ENCODE data around the gene NFATC2.
"Not testable (repeated sequence)": the region's sequence is repeated elsewhere in the genome, so short reads cannot be mapped to it uniquely, and the experiment has no call there.

Gene NFATC2

DNA sequence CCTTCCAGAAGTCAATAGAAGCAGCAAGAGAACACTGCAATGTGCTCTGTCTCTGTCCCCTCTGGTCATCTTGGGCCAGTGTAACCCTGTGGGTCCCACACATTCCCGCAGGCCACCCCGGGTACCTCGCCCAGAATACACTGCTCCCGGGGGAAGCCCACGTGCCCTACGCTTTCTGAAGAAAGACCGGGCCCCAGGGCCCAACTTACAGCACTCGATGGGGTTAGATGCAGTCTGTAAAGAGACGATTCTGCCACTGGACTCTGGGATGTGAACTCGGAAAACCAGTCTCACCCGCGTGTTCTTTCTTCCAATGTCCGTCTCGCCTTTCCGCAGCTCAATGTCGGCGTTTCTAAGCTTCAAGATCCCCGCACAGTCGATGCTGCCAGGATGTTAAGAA lies 68.7 kb downstream of the NFATC2 start:
- no peak for DNase-seq (ENCODE audit: low read depth in 3 of 3)

GRCh38 chr20:51473256-51473655 lies 69.3 kb downstream of the NFATC2 start:
- no peak for DNase-seq (ENCODE audit: low read depth in 3 of 3)

DNA sequence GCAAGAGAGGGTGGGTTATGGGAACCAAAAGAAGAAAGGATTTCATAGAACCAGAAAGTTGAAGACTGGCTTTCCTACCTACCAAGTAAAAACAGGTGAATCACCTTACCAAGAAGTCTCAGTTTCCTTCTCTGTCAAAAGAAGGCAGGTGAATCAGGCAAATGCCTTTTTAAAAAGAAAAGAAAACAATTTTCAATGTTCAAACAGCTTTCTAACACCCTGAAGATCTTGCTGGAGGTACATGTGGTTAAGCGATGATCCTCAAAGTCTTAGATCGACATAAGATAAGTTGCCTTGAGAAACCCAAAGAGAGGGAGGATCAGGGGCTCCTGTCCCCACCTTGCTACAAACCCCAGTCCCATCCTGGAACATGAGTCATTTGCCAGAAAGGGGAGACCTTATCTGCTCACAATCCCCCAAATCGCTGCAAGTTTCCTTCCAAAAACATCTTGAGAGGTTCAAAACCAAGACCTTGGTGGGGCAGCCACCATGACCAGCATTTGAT lies 71.6 kb downstream of the NFATC2 start:
- no peak for DNase-seq (ENCODE audit: low read depth in 3 of 3)

- DNase-seq (ENCODE audit: low read depth in 3 of 3) = no peak
These were observed 72.1 kb downstream of the NFATC2 start for GRCh38 chr20:51470499-51470820.

DNA sequence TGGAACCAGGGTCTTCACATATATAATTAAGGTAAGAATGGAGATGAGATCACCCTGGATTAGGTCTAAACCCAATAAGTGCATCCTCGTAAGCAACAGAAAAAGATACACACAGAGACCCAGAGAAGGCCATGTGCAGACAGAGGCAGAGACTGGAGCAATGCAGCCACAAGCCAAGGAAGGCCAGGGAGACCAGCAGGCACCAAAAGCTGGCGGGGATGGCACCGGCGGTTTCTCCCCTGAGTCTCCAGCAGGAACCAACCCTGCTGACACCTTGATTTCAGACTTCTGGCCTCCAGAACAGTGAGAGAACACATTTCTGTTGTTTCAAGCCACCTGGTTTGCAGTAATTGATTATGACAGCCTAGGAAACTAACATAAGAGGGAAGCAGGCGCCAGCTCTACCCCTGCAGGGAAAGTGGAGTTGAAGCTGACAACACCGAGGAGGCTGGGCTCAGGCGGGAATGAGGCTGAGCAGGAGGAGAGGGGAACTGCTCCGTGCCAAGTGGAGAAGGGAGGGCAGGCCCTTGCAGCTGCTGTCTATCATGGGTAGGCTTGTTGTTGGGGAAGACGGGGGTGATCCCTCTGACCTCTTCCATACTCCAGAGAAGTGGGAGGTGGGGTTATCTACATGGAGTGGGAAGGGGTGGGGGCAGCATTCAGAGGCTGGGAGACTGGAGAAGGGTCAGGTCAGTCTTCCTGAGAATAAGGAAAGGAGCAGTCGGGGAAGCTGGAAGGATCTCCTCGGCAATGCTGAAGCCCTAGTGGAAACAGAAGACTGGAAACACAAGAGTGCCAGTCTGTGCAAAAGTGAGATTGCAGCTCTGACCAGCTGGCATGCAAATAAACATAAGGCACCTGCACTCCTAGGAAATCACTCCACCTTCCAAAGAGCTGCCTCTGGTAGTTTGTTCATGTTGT lies 72.7 kb downstream of the NFATC2 start:
- no peak for DNase-seq (ENCODE audit: low read depth in 3 of 3)

DNA sequence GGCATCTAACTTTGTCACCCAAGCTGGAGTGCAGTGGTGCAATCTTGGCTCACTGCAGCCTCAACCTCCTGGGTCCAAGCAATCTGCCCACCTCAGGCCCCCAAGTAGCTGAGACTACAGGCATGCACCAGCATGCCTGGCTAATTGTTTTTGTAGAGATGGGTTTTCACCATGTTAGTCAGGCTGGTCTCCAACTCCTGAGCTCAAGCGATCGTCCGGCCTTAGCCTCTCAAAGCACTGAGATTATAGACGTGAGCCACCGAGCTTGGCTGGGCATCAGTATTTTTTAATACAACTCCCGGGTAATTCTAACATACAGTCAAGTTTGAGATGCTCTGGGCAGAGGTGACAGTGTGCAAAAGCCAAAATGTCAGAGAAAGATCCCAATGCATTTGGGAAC lies 73.5 kb downstream of the NFATC2 start:
- DNase-seq (ENCODE audit: low read depth in 3 of 3) = no peak

GRCh38 chr20:51468636-51469035 lies 73.9 kb downstream of the NFATC2 start:
- no peak for DNase-seq (ENCODE audit: low read depth in 3 of 3)

DNA sequence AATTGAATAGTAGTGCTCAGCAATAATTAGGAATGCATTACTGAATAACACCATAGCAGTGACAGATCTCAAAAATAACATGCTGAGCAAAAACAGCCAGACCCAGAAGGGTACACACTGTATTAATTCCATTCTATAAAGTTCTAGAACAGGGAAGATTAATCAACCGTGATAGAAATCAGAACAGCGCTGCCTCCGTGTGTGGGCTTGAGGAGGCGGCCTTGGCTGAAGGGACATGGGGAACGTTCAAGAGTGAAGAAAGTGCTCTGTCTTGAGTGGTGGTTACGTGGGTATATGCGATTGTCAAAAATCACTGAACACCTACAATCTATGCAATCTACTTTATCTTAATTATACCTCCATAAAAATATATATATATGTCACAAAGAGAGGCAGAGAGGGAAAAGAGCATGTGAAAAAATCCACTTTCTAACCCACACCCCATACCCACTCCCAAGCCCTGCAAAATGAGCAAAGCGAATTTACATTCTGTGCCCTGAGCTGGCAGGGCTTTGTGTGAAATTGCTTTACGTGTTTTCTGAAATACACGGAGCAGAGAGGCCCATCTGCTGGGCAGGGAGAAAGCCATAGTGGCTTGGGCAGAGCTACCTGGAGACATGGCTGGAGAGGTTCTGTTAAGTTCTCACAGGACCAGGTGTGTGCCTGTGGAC lies 74.4 kb downstream of the NFATC2 start:
- DNase-seq (ENCODE audit: low read depth in 3 of 3) = no peak

- no peak for DNase-seq (ENCODE audit: low read depth in 3 of 3)
These were observed 78.5 kb downstream of the NFATC2 start for GRCh38 chr20:51463998-51464397.

GRCh38 chr20:51463560-51463959 lies 79.0 kb downstream of the NFATC2 start:
- DNase-seq (ENCODE audit: low read depth in 3 of 3) = no peak

DNA sequence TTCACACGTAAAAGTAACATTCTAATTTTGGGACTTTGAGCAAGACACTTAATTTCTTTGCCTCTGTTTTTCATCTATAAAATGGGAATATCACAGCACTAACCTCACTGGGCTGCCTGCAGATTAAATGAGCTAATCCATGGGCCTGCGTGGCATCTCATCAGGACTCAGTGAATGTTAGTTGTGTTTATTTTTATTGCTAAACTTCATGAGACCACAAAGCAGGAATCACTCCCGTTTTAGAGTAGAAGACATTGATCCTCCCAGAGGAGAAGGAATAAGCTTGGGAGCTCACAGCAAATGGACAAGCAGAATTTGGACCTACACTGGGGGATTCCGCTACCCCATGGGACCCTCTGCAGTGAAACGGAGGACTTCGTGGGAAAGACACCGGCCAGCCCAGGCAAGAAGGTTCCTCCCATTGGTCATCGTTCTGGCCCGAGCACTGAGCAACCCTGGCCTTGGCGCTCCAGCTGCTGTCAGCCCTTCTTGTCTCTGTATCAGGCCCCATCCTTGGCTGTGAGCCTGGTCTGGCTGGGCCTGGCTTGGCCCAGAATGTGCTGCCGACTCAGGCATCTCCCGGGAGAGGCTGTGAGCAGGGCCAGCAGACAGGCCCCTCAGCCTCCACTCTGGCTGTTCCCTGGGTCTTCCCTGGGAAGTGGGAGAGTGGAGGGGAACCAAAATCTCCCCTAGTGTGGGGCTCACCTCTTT lies 79.8 kb downstream of the NFATC2 start:
- no peak for DNase-seq (ENCODE audit: low read depth in 3 of 3)

- not testable (repeated sequence) for DNase-seq (ENCODE audit: low read depth in 3 of 3)
These were observed 80.7 kb downstream of the NFATC2 start for GRCh38 chr20:51461846-51462245.

DNA sequence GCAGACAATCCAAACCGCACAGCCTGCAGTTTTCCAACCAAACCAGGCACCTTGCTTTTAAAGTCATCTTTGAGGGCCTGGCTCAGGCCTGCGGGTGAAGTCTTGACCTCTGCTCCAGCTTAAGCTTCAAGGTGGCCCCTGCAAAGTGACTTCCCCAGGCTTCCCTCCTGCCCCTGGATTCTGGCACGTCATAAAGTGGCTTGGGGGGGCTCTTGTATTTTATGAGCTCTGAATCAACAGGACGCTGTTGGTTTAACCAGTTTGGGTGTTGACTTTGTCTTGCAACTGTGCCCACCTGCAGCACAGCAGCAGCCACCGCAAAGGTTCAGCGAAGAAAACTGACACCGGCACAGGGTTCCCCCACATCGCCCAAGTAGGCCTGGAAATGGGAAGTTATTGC lies 81.2 kb downstream of the NFATC2 start:
- DNase-seq (ENCODE audit: low read depth in 3 of 3) = no peak

DNA sequence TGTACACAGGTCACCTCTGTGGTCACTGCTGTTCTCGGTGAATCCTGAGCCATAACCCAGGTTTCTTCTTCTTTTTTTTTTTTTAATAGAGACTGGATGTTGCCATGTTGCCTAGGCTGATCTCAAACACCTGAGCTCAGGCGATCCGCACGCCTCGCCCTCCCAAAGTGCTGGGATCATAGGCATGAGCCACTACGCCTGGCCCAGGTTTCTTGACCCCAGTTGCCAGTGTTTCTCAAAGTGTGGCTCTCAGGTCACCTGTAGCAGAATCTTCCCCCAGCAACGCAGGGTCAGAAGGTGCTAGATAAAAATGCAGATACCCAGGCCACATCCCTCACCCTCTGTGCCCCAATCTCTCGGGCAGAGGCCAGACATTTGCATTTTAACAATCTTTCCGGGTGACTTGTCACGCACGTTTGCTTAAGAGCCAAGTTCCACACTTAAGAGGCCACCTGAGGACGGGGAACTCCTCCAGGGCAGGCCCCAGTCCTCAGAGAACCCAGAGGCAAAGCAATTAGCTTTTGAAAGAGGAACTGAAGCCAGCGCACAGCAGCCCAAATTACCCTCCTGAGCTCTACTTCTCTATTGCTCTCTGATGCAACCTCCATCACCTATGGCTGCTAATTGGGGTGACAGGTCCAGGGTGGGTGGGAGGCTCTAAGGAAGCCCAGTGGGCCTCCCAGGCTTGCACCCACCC lies 81.8 kb downstream of the NFATC2 start:
- DNase-seq (ENCODE audit: low read depth in 3 of 3) = no peak

DNA sequence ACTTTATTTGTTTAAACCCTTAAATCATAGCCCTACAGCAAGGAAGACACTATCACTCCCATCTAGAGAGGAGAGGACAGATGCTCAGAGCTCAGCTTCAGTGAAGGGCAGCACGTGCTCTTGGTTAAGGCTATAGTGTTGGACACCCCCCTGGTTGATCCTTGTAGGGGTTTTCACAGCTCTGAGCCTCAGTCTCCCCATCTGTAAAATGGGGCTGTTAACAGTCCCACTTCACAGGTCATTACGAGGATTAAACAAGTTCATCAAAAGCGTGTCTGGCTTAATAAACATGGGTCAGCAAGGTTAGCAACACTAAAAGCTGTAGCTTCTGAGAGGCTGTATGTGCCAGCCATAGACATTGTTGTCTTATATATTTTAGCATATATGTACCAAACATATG lies 82.4 kb downstream of the NFATC2 start:
- no peak for DNase-seq (ENCODE audit: low read depth in 3 of 3)

DNA sequence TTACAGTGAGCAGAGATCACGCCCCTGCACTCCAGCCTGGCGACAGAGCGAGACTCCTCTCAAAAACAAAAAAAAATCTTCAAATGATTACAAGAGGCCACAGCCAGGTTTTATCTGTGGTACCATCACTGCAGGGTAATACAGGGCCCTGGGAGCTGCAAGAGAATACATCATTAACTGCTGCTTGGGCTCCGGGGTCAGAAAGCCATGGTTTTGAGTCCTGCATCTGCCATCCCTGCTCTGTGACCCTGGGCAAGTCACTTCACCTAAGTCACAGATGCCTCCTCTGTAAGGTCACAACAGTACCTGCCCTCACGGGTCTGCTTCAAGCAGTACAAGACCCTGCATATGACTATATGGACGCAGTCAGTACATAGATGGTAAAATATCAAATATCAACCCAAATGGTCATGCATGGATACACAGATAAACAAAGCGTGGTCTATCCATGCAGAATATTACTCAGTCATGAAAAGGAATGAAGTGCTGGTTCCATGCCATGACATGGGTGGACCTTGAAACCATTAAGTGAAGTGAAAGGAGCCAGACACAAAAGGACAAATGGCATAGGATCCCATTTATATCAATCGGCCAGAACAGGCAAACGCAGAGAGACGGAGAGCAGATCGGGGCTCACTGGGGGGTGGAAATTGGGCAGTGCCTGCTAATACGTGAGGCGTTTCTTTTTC lies 83.6 kb downstream of the NFATC2 start:
- no peak for DNase-seq (ENCODE audit: low read depth in 3 of 3)

GRCh38 chr20:51457533-51457932 lies 85.0 kb downstream of the NFATC2 start:
- no peak for DNase-seq (ENCODE audit: low read depth in 3 of 3)

- no peak for DNase-seq (ENCODE audit: low read depth in 3 of 3)
These were observed 85.7 kb downstream of the NFATC2 start for GRCh38 chr20:51456511-51457509.

DNA sequence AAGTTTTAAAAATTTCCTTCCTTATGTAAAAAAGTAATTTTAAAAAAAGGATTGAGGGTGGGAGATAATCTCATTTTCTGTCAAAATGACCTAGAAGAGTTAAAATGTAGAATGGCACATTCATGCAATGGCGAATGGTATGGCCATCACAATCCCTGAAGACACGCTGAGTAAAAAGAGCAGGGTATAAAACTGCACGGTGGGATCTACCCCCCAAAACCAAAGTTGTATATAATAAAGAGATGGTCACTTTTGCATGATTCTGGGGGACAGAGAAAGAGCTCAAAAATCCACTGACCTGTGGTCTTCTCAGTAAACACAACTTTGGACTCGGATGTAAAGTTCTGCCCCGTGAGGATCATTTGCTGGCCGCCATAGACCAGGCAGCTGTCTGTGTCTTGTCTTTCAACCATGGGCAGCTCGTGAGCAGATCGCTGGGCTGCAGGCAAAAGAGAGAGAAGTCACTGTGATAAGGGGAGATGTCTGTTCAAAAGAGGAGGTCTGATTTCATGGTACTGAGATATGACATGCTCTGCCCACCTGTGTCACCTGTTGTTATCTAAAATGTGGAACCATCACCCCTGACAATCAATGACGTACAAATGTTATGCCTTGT lies 88.2 kb downstream of the NFATC2 start:
- DNase-seq (ENCODE audit: low read depth in 3 of 3) = no peak
